GM18907 (cell line): ENCODE measurements around the gene ELF4.
A peak's percentile ranks its signal among the peaks of the same experiment; 100 is the strongest.

ENCODE experiments used
- ATAC-seq: cut with Tn5 transposase; IDR thresholded peaks from one replicate; pipeline ENCODE4 v1.9.1; 2021; ENCODE audit warnings: mild to moderate bottlenecking, moderate library complexity; ENCODE audit not compliant: unreplicated experiment

The ELF4 gene

GRCh38 chrX:130053236-130053635 is 57.1 kb downstream of the ELF4 start:
- ATAC-seq = no peak

GRCh38 chrX:130051176-130051845 is 59.0 kb downstream of the ELF4 start:
- ATAC-seq = no peak

GRCh38 chrX:130049821-130050220 is 60.5 kb downstream of the ELF4 start:
- ATAC-seq = no peak

GRCh38 chrX:130048686-130049222 is 61.5 kb downstream of the ELF4 start:
- ATAC-seq = no peak

- ATAC-seq = no peak
Measured at GRCh38 chrX:130047416-130047815, 62.9 kb downstream of the ELF4 start.

- no peak for ATAC-seq
Measured at GRCh38 chrX:130039847-130040246, 70.5 kb downstream of the ELF4 start.

- ATAC-seq = no peak
Measured at GRCh38 chrX:130034178-130034577, 76.1 kb downstream of the ELF4 start.

- ATAC-seq = no peak
Measured at GRCh38 chrX:130032552-130032951, 77.7 kb downstream of the ELF4 start.

GRCh38 chrX:130030826-130031225 is 79.5 kb downstream of the ELF4 start:
- no peak for ATAC-seq

GRCh38 chrX:130028196-130028595 is 82.1 kb downstream of the ELF4 start:
- no peak for ATAC-seq

- no peak for ATAC-seq
Measured at GRCh38 chrX:130027569-130027968, 82.7 kb downstream of the ELF4 start.

GRCh38 chrX:130025256-130025655 is 85.0 kb downstream of the ELF4 start:
- no peak for ATAC-seq

- ATAC-seq = peak; percentile 97
Measured at GRCh38 chrX:130024127-130024526, 86.2 kb downstream of the ELF4 start.

- ATAC-seq = no peak
Measured at GRCh38 chrX:130020661-130021324, 89.5 kb downstream of the ELF4 start.

GRCh38 chrX:130018143-130018542 is 92.2 kb downstream of the ELF4 start:
- ATAC-seq = no peak

- ATAC-seq = no peak
Measured at GRCh38 chrX:130015181-130015580, 95.1 kb downstream of the ELF4 start.
